ENCODE data around the gene BMP2.

DNA sequence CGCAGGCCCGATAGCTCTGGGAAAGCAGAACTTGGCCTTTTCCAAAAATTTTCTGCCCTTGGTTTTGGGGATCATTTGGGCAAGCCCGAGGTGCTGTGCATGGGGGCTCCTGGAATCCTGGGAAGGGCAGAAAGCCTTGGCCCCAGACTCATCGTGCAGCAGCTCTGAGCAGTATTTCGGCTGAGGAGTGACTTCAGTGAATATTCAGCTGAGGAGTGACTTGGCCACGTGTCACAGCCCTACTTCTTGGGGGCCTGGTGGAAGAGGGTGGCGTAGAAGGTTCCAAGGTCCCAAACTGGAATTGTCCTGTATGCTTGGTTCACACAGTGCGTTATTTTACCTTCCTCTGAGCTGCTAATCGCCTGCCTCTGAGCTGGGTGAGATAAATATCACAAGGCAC, 1.1 kb upstream of the BMP2 start:
- TF ChIP-seq, protein P1, sequence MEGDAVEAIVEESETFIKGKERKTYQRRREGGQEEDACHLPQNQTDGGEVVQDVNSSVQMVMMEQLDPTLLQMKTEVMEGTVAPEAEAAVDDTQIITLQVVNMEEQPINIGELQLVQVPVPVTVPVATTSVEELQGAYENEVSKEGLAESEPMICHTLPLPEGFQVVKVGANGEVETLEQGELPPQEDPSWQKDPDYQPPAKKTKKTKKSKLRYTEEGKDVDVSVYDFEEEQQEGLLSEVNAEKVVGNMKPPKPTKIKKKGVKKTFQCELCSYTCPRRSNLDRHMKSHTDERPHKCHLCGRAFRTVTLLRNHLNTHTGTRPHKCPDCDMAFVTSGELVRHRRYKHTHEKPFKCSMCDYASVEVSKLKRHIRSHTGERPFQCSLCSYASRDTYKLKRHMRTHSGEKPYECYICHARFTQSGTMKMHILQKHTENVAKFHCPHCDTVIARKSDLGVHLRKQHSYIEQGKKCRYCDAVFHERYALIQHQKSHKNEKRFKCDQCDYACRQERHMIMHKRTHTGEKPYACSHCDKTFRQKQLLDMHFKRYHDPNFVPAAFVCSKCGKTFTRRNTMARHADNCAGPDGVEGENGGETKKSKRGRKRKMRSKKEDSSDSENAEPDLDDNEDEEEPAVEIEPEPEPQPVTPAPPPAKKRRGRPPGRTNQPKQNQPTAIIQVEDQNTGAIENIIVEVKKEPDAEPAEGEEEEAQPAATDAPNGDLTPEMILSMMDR (conservative IDR thresholded peaks at IDR 0.05): no peak
- TF ChIP-seq EZH2 (IDR thresholded peaks at IDR 0.05; ENCODE audit: low read depth): no peak

Measured in PC-9 (cell line).